BE2C (cell line): ENCODE data around the gene SLC35E2B.
A peak's percentile ranks its signal among the peaks of the same experiment; 100 is the strongest.

ENCODE experiments used
- DNase-seq: peaks from one replicate; pipeline ENCODE4 v3.0.0-alpha.2; 2020
- H3K27me3 ChIP-seq: fragments of 250-450 bp; sonication (Bioruptor Pico); 2 replicates; pipeline ENCODE4 v1.5.1; 2020; ENCODE audit warnings: mild to moderate bottlenecking
- H3K36me3 ChIP-seq: fragments of 250-450 bp; sonication (Bioruptor Pico); 2 replicates; pipeline ENCODE4 v1.5.1; 2020; ENCODE audit warnings: mild to moderate bottlenecking
- H3K4me1 ChIP-seq: fragments of 250-450 bp; sonication (Bioruptor Pico); 2 replicates; pipeline ENCODE4 v1.5.1; 2020
- H3K4me3 ChIP-seq: 2 replicates; pipeline ENCODE4 v1.5.1; 2011; ENCODE audit warnings: low read depth, low read length
- H3K9me3 ChIP-seq: fragments of 250-450 bp; sonication (Bioruptor Pico); 2 replicates; pipeline ENCODE4 v1.5.1; 2020
- CTCF ChIP-seq: IDR thresholded peaks from 2 replicates; pipeline ENCODE4 v1.5.1; 2012; ENCODE audit warnings: mild to moderate bottlenecking, low read depth, low read length

The SLC35E2B gene

GRCh38 chr1:1672181-1672965 lies 20.2 kb downstream of the SLC35E2B start:
- no peaks in the 10 kb centered on the region for H3K27me3 ChIP-seq
- H3K9me3 ChIP-seq, result no peaks in the 10 kb centered on the region
- DNase-seq, result no peak
- no peak overlapping the region for H3K4me3 ChIP-seq
- H3K36me3 ChIP-seq, result peaks cover 31% of the 10 kb centered on the region
- no peaks in the 10 kb centered on the region for H3K4me1 ChIP-seq
- TF ChIP-seq CTCF, result no peak

GRCh38 chr1:1671365-1672119 lies 21.1 kb downstream of the SLC35E2B start:
- peaks cover 33% of the 10 kb centered on the region for H3K36me3 ChIP-seq
- no peak overlapping the region for H3K4me3 ChIP-seq
- no peak for DNase-seq
- TF ChIP-seq CTCF, result no peak
- no peaks in the 10 kb centered on the region for H3K4me1 ChIP-seq
- H3K9me3 ChIP-seq, result no peaks in the 10 kb centered on the region
- no peaks in the 10 kb centered on the region for H3K27me3 ChIP-seq

GRCh38 chr1:1670866-1671265 lies 21.7 kb downstream of the SLC35E2B start:
- peaks cover 39% of the 10 kb centered on the region for H3K36me3 ChIP-seq
- H3K4me3 ChIP-seq, result no peak overlapping the region
- H3K27me3 ChIP-seq, result no peaks in the 10 kb centered on the region
- H3K4me1 ChIP-seq, result no peaks in the 10 kb centered on the region
- no peak for TF ChIP-seq CTCF
- H3K9me3 ChIP-seq, result no peaks in the 10 kb centered on the region
- DNase-seq, result peak; percentile 2

- Histone ChIP-seq H3K27me3 (no peaks in the 10 kb centered on the region), H3K4me3 (no peak overlapping the region), H3K4me1 (no peaks in the 10 kb centered on the region), H3K36me3 (peaks cover 50% of the 10 kb centered on the region), H3K9me3 (no peaks in the 10 kb centered on the region)
- DNase-seq, result no peak
- TF ChIP-seq CTCF, result no peak
These were observed 22.8 kb downstream of the SLC35E2B start for GRCh38 chr1:1669468-1670440.

- TF ChIP-seq CTCF, result no peak
- no peak for DNase-seq
- H3K4me1 ChIP-seq, result no peaks in the 10 kb centered on the region
- H3K9me3 ChIP-seq, result no peaks in the 10 kb centered on the region
- H3K36me3 ChIP-seq, result peaks cover 37% of the 10 kb centered on the region
- H3K27me3 ChIP-seq, result no peaks in the 10 kb centered on the region
- H3K4me3 ChIP-seq, result no peak overlapping the region
These were observed 26.1 kb downstream of the SLC35E2B start for GRCh38 chr1:1666526-1666925.
